GM12878 (cell line): ENCODE measurements around the gene TNFSF8. TPM values are rescaled to one million over a fixed set of nuclear protein-coding genes. Genes with fewer than 3 reads are reported as not detected.

ENCODE experiments used
- ATAC-seq: fragments of 200-7000 bp; cut with Tn5 transposase; 3 replicates; pipeline ENCODE4 v1.9.1; 2020; ENCODE audit warnings: mild to moderate bottlenecking, moderate library complexity
- BruUV-seq: library from RNA; stranded (reverse); fragments of 400-500 nt; replicated peaks from 2 replicates; lab custom pipeline; 2021; lab: Mats Ljungman, UMichigan
- CTCF ChIA-PET: fragments of 300-600 bp; sonication (Branson Sonifier 250); formaldehyde crosslinking; extraction: SDS; loops from one replicate; lab custom pipeline; 2021; ENCODE audit warnings: inconsistent platforms; lab: Yijun Ruan, JAX
- POLR2A ChIA-PET: fragments of 350-600 bp; formaldehyde crosslinking; extraction: SDS; loops from one replicate; lab custom pipeline; 2021; ENCODE audit warnings: inconsistent platforms; lab: Charles Lee
- RAD21 ChIA-PET: fragments of 300-600 bp; sonication (Branson Sonifier 250); formaldehyde crosslinking; loops from one replicate; lab custom pipeline; 2023; ENCODE audit warnings: antibody characterized with exemption; ENCODE audit not compliant: unreplicated experiment; lab: Charles Lee
- SMC1A ChIA-PET: fragments of 300-600 bp; sonication (Branson Sonifier 250); formaldehyde crosslinking; loops from one replicate; lab custom pipeline; 2023; ENCODE audit not compliant: unreplicated experiment, uncharacterized antibody; lab: Charles Lee
- DNase-seq: peaks from one replicate; pipeline ENCODE4 v3.0.0-alpha.2; 2011; ENCODE audit warnings: low read depth, low spot score
- FAIRE-seq: peaks from 3 replicates; lab custom pipeline; 2011; peaks lifted over from hg19 to GRCh38; lab: Jason Lieb, UNC
- H2AFZ ChIP-seq: 2 replicates; pipeline ENCODE4 v1.6.0; 2011; ENCODE audit warnings: low read depth, low read length, control low read depth; ENCODE audit not compliant: control insufficient read depth
- H3K27ac ChIP-seq: 2 replicates; pipeline ENCODE4 v1.5.1; 2011; ENCODE audit warnings: control low read depth; ENCODE audit not compliant: control insufficient read depth, insufficient read depth
- H3K27me3 ChIP-seq, 2 experiments: replicated peaks in 1 of 2; 2 replicates each; pipeline versions ENCODE4 v1.6.0 to v1.6.1; 2011; ENCODE audit warnings: low read length in 1 of 2; ENCODE audit not compliant: control insufficient read depth in 2 of 2, insufficient read depth in 2 of 2
- H3K36me3 ChIP-seq, 2 experiments: 2 replicates each; pipeline ENCODE4 v1.5.1; 2011; ENCODE audit warnings: low read length in 1 of 2; ENCODE audit not compliant: control insufficient read depth in 2 of 2, insufficient read depth in 2 of 2
- H3K4me1 ChIP-seq: 2 replicates; pipeline ENCODE4 v1.6.1; 2011; ENCODE audit warnings: mild to moderate bottlenecking, low read length, moderate library complexity, mixed read lengths; ENCODE audit not compliant: control insufficient read depth, insufficient read depth
- H3K4me2 ChIP-seq: 2 replicates; pipeline ENCODE4 v1.6.0; 2011; ENCODE audit warnings: control low read depth; ENCODE audit not compliant: control insufficient read depth, insufficient read depth
- H3K4me3 ChIP-seq: fragments of 200-600 bp; sonication (generic); 2 replicates; pipeline ENCODE4 v1.5.1; 2016
- H3K79me2 ChIP-seq: 2 replicates; pipeline ENCODE4 v1.6.0; 2011; ENCODE audit warnings: low read length; ENCODE audit not compliant: control insufficient read depth, insufficient read depth
- H3K9ac ChIP-seq: 2 replicates; pipeline ENCODE4 v1.8.0; 2011; ENCODE audit warnings: low read length, control low read depth, mixed read lengths; ENCODE audit not compliant: control insufficient read depth, insufficient read depth
- H3K9me3 ChIP-seq: replicated peaks from 3 replicates; pipeline ENCODE4 v1.5.1; 2011; ENCODE audit warnings: mild to moderate bottlenecking, low read length; ENCODE audit not compliant: control insufficient read depth, insufficient read depth
- H4K20me1 ChIP-seq: 2 replicates; pipeline ENCODE4 v1.6.0; 2011; ENCODE audit not compliant: control insufficient read depth, insufficient read depth
- EGR1 ChIP-seq, 2 experiments: IDR thresholded peaks; 1 replicate in 1 of 2; 2 replicates in 1 of 2; pipeline ENCODE4 v1.6.1; 2011 to 2012; ENCODE audit warnings: low read depth in 2 of 2, low read length in 2 of 2, borderline replicate concordance in 1 of 2, mild to moderate bottlenecking in 1 of 2, moderate library complexity in 1 of 2
- EP300 ChIP-seq, 2 experiments: fragments of 150-350 bp in 1 of 2; IDR thresholded peaks; 2 replicates each; pipeline ENCODE4 v1.6.1; 2011 to 2012; ENCODE audit warnings: low read depth in 2 of 2, low read length in 2 of 2, borderline replicate concordance in 1 of 2, improper control_type of control experiment in 1 of 2, inconsistent platforms in 1 of 2; ENCODE audit not compliant: control insufficient read depth in 1 of 2
- GABPA ChIP-seq: IDR thresholded peaks from 2 replicates; pipeline ENCODE4 v1.6.1; 2014; ENCODE audit warnings: antibody characterized with exemption, low read depth, mild to moderate bottlenecking, inconsistent platforms
- HDAC6 ChIP-seq: fragments of 200-600 bp; sonication (generic); IDR thresholded peaks from one replicate; pipeline ENCODE4 v1.8.0; 2017; ENCODE audit warnings: antibody characterized with exemption; ENCODE audit not compliant: unreplicated experiment
- PAX5 ChIP-seq: IDR thresholded peaks from 2 replicates; pipeline ENCODE4 v1.6.1; 2011; ENCODE audit warnings: low read depth, low read length, borderline replicate concordance
- RBBP5 ChIP-seq: fragments of 200-600 bp; sonication (generic); conservative IDR thresholded peaks from 2 replicates; pipeline ENCODE4 v1.6.1; 2016
- SP1 ChIP-seq: IDR thresholded peaks from one replicate; pipeline ENCODE4 v1.6.1; 2011; ENCODE audit warnings: low read depth, low read length
- TBL1XR1 ChIP-seq: IDR thresholded peaks from 2 replicates; pipeline ENCODE4 v1.6.1; 2012; ENCODE audit warnings: low read depth, low read length, improper control_type of control experiment
- WGBS: methylation state at CpG from one replicate; pipeline ENCODE4 v1.1.6; 2016; ENCODE audit warnings: low lambda C conversion rate; ENCODE audit not compliant: insufficient replicate concordance, insufficient coverage; ENCODE audit errors: missing lambda C conversion rate; 5-methylcytosine and 5-hydroxymethylcytosine counted together
- in situ Hi-C: fragments of 300-500 bp; cut with MboI; formaldehyde crosslinking; loops from 9 replicates; pipeline ENCODE4 v1.14.3; 2018; ENCODE audit warnings: mixed read lengths
- intact Hi-C: fragments of 100-400 bp; cut with micrococcal nuclease; formaldehyde crosslinking; loops from one replicate; pipeline ENCODE4 v1.14.2; 2022; ENCODE audit not compliant: unreplicated experiment
- polyA plus RNA-seq, 11 experiments: library from polyadenylated mRNA; depleted of rRNA in 4 of 11; unstranded in 6 of 11; stranded (reverse) in 5 of 11; fragments of >200 nt; fragmentation: Nextera tagmentation in 4 of 11; fragmentation: Illumina TruSeq in 1 of 11; extraction: Ambion mirVana in 4 of 11; extraction: Trizol in 1 of 11; gene quantifications; 1 replicate in 1 of 11; 2 replicates in 10 of 11; pipeline versions ENCODE4 v1.2.1 to v1.2.3, GENCODE V29; 2011 to 2016; ENCODE audit warnings: inconsistent platforms in 2 of 11, missing spikeins in 2 of 11, low read depth in 1 of 11
- total RNA-seq, 4 experiments: library from RNA; depleted of rRNA in 3 of 4; stranded (reverse); fragments of >200 nt in 3 of 4; fragmentation: Illumina TruSeq in 1 of 4; extraction: Trizol in 1 of 4; gene quantifications; 2 replicates each; pipeline versions ENCODE4 v1.2.1 to v1.2.3, GENCODE V29; 2013 to 2021
- TF ChIP-seq, protein P1 (sequence below): fragments of 450-650 bp; IDR thresholded peaks from 2 replicates; pipeline ENCODE4 v1.6.1; 2018; ENCODE audit warnings: mild to moderate bottlenecking, low read depth, moderate library complexity; ENCODE audit not compliant: partially characterized antibody
- TF ChIP-seq, protein P2 (sequence below): fragments of 450-650 bp; IDR thresholded peaks from 2 replicates; pipeline ENCODE4 v1.6.1; 2017; ENCODE audit warnings: low read depth, mild to moderate bottlenecking, moderate library complexity
- TF ChIP-seq, protein P3 (sequence below): fragments of 450-650 bp; IDR thresholded peaks from 2 replicates; pipeline ENCODE4 v1.6.1; 2017; ENCODE audit warnings: antibody characterized with exemption, mild to moderate bottlenecking, moderate library complexity
- TF ChIP-seq, protein P4 (sequence below): IDR thresholded peaks from 2 replicates; pipeline ENCODE4 v1.6.1; 2011; ENCODE audit warnings: mild to moderate bottlenecking, low read depth, low read length, moderate library complexity; ENCODE audit not compliant: insufficient replicate concordance
- TF ChIP-seq, protein P5 (sequence below): fragments of 450-650 bp; IDR thresholded peaks from 2 replicates; pipeline ENCODE4 v1.6.1; 2017; ENCODE audit warnings: borderline replicate concordance

TNFSF8 gene
- total and polyA plus RNA-seq, 10 of the 15 experiments (the other 5 are each of a cell fraction or from before 2014, with no cell fraction given) = 0.10 to 0.29 (median 0.15) TPM; not detected in 7

DNA sequence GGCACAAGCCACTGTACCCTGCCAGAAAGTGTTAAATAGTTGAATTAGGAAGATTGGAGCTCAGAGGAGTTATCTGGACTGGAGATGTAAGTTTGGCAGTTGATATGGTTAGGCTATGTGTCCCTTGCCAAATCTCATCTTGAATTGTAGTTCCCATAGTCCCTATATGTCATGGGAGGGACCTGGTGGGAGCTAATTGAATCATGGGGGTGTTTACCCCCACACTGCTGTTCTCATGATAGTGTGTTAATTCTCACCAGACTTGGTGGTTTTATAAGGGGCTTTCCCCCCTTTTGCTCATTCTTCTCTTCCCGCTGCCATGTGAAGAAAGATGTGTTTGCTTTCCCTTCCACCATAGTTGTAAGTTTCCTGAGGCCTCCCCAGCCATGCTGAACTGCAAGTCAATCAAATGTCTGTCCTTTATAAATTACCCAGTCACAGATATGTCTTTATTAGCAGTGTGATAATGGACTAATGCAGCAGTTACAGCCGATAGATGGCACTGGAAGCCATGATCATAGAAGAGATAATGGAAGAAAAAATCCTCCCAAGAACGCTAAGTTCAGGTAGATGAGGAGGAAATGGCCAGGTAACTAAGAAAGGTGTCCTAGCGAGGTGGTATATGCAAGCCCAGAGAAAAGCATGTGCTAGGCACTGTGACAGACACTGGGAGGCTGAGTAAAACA, 51.4 kb downstream of the TNFSF8 start:
- FAIRE-seq (no peak), DNase-seq (no peak), ATAC-seq (no peak)
- intact Hi-C loops = no loop called here
- in situ Hi-C loops = no loop called here
- ChIA-PET CTCF (no interaction called here), SMC1A (no interaction called here), POLR2A (no interaction called here), RAD21 (no interaction called here)
- Histone ChIP-seq H3K4me3 (no peak overlapping the region), H3K36me3 (no peaks in the 10 kb centered on the region), H2AFZ (no peak overlapping the region), H3K27ac (no peak overlapping the region), H3K79me2 (no peaks in the 10 kb centered on the region), H3K27me3 (no peaks in the 10 kb centered on the region; a peak in 1 of 4 replicates), H4K20me1 (no peaks in the 10 kb centered on the region), H3K4me1 (no peaks in the 10 kb centered on the region), H3K4me2 (no peak overlapping the region), H3K9ac (no peak overlapping the region), H3K9me3 (no peaks in the 10 kb centered on the region; the same call in 2 of the 3 replicates)
- BruUV-seq = no TSS peak
- WGBS = 10% methylated on average over 4 of the region's 4 CpGs
- TF ChIP-seq, protein P1, sequence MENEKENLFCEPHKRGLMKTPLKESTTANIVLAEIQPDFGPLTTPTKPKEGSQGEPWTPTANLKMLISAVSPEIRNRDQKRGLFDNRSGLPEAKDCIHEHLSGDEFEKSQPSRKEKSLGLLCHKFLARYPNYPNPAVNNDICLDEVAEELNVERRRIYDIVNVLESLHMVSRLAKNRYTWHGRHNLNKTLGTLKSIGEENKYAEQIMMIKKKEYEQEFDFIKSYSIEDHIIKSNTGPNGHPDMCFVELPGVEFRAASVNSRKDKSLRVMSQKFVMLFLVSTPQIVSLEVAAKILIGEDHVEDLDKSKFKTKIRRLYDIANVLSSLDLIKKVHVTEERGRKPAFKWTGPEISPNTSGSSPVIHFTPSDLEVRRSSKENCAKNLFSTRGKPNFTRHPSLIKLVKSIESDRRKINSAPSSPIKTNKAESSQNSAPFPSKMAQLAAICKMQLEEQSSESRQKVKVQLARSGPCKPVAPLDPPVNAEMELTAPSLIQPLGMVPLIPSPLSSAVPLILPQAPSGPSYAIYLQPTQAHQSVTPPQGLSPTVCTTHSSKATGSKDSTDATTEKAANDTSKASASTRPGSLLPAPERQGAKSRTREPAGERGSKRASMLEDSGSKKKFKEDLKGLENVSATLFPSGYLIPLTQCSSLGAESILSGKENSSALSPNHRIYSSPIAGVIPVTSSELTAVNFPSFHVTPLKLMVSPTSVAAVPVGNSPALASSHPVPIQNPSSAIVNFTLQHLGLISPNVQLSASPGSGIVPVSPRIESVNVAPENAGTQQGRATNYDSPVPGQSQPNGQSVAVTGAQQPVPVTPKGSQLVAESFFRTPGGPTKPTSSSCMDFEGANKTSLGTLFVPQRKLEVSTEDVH = no peak
- TF ChIP-seq PAX5 (no peak), HDAC6 (no peak), EP300 (IDR thresholded peaks at IDR 0.05; ENCODE audit: borderline replicate concordance in 1 of 2, control insufficient read depth in 1 of 2, low read depth in 2 of 2, low read length in 2 of 2) (no peak), RBBP5 (no peak), TBL1XR1 (no peak), GABPA (no peak), SP1 (no peak), EGR1 (IDR thresholded peaks at IDR 0.05; ENCODE audit: borderline replicate concordance in 1 of 2, low read depth in 2 of 2, low read length in 2 of 2) (no peak)
- TF ChIP-seq, protein P2, sequence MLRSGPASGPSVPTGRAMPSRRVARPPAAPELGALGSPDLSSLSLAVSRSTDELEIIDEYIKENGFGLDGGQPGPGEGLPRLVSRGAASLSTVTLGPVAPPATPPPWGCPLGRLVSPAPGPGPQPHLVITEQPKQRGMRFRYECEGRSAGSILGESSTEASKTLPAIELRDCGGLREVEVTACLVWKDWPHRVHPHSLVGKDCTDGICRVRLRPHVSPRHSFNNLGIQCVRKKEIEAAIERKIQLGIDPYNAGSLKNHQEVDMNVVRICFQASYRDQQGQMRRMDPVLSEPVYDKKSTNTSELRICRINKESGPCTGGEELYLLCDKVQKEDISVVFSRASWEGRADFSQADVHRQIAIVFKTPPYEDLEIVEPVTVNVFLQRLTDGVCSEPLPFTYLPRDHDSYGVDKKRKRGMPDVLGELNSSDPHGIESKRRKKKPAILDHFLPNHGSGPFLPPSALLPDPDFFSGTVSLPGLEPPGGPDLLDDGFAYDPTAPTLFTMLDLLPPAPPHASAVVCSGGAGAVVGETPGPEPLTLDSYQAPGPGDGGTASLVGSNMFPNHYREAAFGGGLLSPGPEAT = no peak
- TF ChIP-seq, protein P3, sequence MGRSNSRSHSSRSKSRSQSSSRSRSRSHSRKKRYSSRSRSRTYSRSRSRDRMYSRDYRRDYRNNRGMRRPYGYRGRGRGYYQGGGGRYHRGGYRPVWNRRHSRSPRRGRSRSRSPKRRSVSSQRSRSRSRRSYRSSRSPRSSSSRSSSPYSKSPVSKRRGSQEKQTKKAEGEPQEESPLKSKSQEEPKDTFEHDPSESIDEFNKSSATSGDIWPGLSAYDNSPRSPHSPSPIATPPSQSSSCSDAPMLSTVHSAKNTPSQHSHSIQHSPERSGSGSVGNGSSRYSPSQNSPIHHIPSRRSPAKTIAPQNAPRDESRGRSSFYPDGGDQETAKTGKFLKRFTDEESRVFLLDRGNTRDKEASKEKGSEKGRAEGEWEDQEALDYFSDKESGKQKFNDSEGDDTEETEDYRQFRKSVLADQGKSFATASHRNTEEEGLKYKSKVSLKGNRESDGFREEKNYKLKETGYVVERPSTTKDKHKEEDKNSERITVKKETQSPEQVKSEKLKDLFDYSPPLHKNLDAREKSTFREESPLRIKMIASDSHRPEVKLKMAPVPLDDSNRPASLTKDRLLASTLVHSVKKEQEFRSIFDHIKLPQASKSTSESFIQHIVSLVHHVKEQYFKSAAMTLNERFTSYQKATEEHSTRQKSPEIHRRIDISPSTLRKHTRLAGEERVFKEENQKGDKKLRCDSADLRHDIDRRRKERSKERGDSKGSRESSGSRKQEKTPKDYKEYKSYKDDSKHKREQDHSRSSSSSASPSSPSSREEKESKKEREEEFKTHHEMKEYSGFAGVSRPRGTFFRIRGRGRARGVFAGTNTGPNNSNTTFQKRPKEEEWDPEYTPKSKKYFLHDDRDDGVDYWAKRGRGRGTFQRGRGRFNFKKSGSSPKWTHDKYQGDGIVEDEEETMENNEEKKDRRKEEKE = no peak
- TF ChIP-seq, protein P4, sequence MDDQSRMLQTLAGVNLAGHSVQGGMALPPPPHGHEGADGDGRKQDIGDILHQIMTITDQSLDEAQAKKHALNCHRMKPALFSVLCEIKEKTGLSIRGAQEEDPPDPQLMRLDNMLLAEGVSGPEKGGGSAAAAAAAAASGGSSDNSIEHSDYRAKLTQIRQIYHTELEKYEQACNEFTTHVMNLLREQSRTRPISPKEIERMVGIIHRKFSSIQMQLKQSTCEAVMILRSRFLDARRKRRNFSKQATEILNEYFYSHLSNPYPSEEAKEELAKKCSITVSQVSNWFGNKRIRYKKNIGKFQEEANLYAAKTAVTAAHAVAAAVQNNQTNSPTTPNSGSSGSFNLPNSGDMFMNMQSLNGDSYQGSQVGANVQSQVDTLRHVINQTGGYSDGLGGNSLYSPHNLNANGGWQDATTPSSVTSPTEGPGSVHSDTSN = no peak
- TF ChIP-seq, protein P5, sequence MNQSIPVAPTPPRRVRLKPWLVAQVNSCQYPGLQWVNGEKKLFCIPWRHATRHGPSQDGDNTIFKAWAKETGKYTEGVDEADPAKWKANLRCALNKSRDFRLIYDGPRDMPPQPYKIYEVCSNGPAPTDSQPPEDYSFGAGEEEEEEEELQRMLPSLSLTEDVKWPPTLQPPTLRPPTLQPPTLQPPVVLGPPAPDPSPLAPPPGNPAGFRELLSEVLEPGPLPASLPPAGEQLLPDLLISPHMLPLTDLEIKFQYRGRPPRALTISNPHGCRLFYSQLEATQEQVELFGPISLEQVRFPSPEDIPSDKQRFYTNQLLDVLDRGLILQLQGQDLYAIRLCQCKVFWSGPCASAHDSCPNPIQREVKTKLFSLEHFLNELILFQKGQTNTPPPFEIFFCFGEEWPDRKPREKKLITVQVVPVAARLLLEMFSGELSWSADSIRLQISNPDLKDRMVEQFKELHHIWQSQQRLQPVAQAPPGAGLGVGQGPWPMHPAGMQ = no peak
